Measurements from ENCODE around the gene CEP43. TPM values are rescaled to one million over a fixed set of nuclear protein-coding genes. Genes with fewer than 3 reads are reported as not detected.

Gene CEP43
- total RNA-seq, 4 donors from 2014 or later, result 4.4 to 8.3 (median 5.9) TPM

DNA sequence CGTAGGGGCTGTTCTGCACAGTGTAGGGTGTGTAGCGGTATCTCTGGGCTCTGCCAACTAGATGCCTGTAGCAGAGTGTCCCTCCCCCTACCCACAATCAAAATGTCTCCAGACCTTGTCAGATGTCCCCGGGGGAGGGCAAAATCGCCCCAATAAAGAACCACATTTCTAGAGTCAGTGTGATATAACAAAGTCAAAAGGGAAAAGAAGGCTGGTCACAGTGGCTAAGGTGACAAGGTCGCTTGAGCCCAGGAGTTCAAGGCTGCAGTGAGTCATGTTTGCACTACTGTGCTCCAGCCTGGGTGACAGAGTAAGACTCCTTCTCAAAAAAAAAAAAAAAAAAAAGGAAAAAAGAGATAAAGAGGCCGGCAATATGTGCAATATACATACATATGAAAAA is 11.7 kb upstream of the CEP43 start:
- Histone ChIP-seq H3K36me3 (no peaks in the 10 kb centered on the region), H3K27me3 (no peaks in the 10 kb centered on the region), H3K27ac (no peak overlapping the region), H3K4me3 (no peak overlapping the region), H3K9me3 (no peaks in the 10 kb centered on the region), H3K4me1 (no peaks in the 10 kb centered on the region)
- in situ Hi-C loops (cut with MboI; ENCODE audit: low sequenced_read_pairs in 4 of 4), result loop anchor here in 3 of 4 donors (25.0 kb wide), 1 partner anchor 200 kb away; no protein-coding TSS in a partner anchor
- intact Hi-C loops (cut with DNase I; ENCODE audit: low total_unique reads), result no loop called here
- ATAC-seq, result no peak
- DNase-seq, result no peak
- no peak for TF ChIP-seq POLR2A (IDR thresholded peaks at IDR 0.05)
- TF ChIP-seq, protein P1, sequence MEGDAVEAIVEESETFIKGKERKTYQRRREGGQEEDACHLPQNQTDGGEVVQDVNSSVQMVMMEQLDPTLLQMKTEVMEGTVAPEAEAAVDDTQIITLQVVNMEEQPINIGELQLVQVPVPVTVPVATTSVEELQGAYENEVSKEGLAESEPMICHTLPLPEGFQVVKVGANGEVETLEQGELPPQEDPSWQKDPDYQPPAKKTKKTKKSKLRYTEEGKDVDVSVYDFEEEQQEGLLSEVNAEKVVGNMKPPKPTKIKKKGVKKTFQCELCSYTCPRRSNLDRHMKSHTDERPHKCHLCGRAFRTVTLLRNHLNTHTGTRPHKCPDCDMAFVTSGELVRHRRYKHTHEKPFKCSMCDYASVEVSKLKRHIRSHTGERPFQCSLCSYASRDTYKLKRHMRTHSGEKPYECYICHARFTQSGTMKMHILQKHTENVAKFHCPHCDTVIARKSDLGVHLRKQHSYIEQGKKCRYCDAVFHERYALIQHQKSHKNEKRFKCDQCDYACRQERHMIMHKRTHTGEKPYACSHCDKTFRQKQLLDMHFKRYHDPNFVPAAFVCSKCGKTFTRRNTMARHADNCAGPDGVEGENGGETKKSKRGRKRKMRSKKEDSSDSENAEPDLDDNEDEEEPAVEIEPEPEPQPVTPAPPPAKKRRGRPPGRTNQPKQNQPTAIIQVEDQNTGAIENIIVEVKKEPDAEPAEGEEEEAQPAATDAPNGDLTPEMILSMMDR (IDR thresholded peaks at IDR 0.05 in 4 of 5, conservative IDR thresholded peaks at IDR 0.05 in 1 of 5), result no peak

DNA sequence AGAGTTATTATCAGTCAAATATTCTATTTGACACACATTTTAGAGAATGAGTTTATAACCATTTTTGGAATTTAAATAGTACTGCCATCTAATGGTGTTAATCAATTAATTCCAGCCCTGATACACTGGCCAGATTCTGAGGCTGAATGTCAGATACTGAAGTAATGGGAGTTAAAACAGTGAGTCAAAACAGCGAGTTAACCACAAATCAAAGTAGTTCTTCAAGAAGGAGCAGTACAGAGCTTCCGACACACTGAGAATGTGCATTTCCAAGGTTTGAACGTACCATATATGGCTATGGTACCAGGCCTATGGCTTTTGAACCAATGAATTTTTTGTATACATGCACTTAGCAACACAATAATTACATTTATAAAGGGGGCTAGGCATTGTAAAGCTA is 11.3 kb upstream of the CEP43 start:
- intact Hi-C loops (cut with DNase I; ENCODE audit: low total_unique reads), result loop anchor here (2.0 kb wide), 1 partner anchor 213 kb away; no protein-coding TSS in a partner anchor

DNA sequence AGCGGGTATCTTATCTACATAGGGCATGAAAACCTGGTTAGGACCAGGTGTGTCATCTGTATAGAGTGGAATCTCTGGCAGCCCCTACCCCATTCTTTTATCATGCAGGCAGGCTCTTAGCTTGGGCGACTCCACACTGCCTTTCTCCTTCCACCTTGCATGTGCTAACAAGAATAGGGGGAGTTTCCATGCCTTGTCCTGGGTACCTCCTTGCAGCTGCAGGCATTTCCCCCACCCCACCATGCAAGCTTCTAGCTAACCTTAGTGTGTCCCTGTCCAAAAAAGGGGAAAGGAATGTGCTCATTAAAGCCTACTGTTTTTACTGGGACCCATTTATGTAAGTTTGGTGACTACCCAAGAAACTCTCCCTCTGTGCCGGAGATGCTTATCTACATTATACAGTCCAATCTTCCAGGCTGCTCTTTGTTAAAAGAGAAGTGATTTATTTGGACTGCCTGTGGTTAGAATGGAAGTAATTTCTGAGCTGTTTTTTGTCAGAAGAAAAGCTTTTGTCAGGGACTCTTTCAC is 10.5 kb upstream of the CEP43 start:
- no peak for DNase-seq
- Histone ChIP-seq H3K27ac (no peak overlapping the region), H3K4me1 (no peaks in the 10 kb centered on the region), H3K27me3 (no peaks in the 10 kb centered on the region), H3K4me3 (no peak overlapping the region), H3K9me3 (no peaks in the 10 kb centered on the region), H3K36me3 (no peaks in the 10 kb centered on the region)
- intact Hi-C loops (cut with DNase I; ENCODE audit: low total_unique reads) (loop anchor here (2.0 kb wide), 1 partner anchor 214 kb away; no protein-coding TSS in a partner anchor), in situ Hi-C loops (cut with MboI; ENCODE audit: low sequenced_read_pairs in 4 of 4) (loop anchor here in 3 of 4 donors (25.0 kb wide), 1 partner anchor 201 kb away; no protein-coding TSS in a partner anchor)
- TF ChIP-seq, protein P1 (IDR thresholded peaks at IDR 0.05 in 4 of 5, conservative IDR thresholded peaks at IDR 0.05 in 1 of 5), result no peak
- TF ChIP-seq POLR2A (IDR thresholded peaks at IDR 0.05), result no peak
- no peak for ATAC-seq

More for the DNA sequence above, 11.3 kb upstream of the CEP43 start:
- TF ChIP-seq, protein P1 (IDR thresholded peaks at IDR 0.05 in 4 of 5, conservative IDR thresholded peaks at IDR 0.05 in 1 of 5), result no peak
- no peak for TF ChIP-seq POLR2A (IDR thresholded peaks at IDR 0.05)
- H3K9me3 ChIP-seq, result no peaks in the 10 kb centered on the region
- DNase-seq (no peak), ATAC-seq (no peak)
- no peak overlapping the region for H3K27ac ChIP-seq
- no peaks in the 10 kb centered on the region for H3K36me3 ChIP-seq
- H3K27me3 ChIP-seq, result no peaks in the 10 kb centered on the region
- H3K4me1 ChIP-seq, result no peaks in the 10 kb centered on the region
- in situ Hi-C loops (cut with MboI; ENCODE audit: low sequenced_read_pairs in 4 of 4), result loop anchor here in 3 of 4 donors (25.0 kb wide), 1 partner anchor 201 kb away; no protein-coding TSS in a partner anchor
- no peak overlapping the region for H3K4me3 ChIP-seq

DNA sequence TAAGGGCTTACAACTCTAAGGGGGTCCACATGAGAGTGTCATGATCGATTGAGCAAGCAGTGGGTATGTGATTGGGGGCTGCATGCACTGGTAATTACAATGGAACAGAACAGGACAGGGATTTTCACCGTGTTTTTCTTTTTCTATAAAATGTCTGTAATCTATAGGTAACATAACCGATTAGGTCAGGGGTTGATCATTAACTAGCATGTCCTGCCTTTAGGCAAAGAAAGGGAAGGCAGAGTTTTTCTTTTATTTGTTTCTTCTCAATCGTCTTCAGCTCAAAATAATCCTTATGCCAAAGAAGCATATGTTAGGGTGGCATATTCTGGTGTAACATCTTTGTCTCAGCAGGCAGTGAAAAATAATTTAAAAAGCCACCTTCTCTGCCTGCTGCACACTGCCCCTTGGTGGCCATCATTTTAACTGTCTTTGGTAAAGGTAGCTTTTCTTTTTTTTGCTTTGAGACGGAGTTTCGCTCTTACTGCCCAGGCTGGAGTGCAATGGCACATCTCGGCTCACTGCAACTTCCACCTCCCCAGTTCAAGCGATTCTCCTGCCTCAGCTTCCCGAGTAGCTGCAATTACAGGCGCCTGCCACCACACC is 9.7 kb upstream of the CEP43 start:
- H3K4me3 ChIP-seq, result no peak overlapping the region
- in situ Hi-C loops (cut with MboI; ENCODE audit: low sequenced_read_pairs in 4 of 4) (loop anchor here in 3 of 4 donors (25.0 kb wide), 1 partner anchor 202 kb away; no protein-coding TSS in a partner anchor), intact Hi-C loops (cut with DNase I; ENCODE audit: low total_unique reads) (loop anchor here (2.0 kb wide), 1 partner anchor 215 kb away; no protein-coding TSS in a partner anchor)
- no peak for TF ChIP-seq POLR2A (IDR thresholded peaks at IDR 0.05)
- TF ChIP-seq, protein P1 (IDR thresholded peaks at IDR 0.05 in 4 of 5, conservative IDR thresholded peaks at IDR 0.05 in 1 of 5), result peak in 1 of 5 experiments; percentile 17
- no peak for DNase-seq
- no peaks in the 10 kb centered on the region for H3K9me3 ChIP-seq
- H3K27me3 ChIP-seq, result no peaks in the 10 kb centered on the region
- no peaks in the 10 kb centered on the region for H3K4me1 ChIP-seq
- ATAC-seq, result no peak
- no peaks in the 10 kb centered on the region for H3K36me3 ChIP-seq
- H3K27ac ChIP-seq, result no peak overlapping the region
